Vagina (tissue), 2 donors: ENCODE measurements around the gene CRAMP1. TPM values are rescaled to one million over a fixed set of nuclear protein-coding genes. Genes with fewer than 3 reads are reported as not detected.

Source experiments
- DNase-seq, 2 donors: peaks; one replicate each; pipeline ENCODE4 v3.0.0-alpha.2; 2017; ENCODE audit errors: extremely low spot score in 2 of 2
- H3K27ac ChIP-seq: fragments of 200-600 bp; sonication (generic); one replicate; pipeline ENCODE4 v1.5.1; 2019
- H3K27me3 ChIP-seq: fragments of 200-600 bp; sonication (generic); one replicate; pipeline ENCODE4 v1.5.1; 2019
- H3K36me3 ChIP-seq, 2 donors: fragments of 200-600 bp; sonication (generic); one replicate each; pipeline ENCODE4 v1.5.1; 2017 to 2019
- H3K4me1 ChIP-seq: fragments of 200-600 bp; sonication (generic); one replicate; pipeline ENCODE4 v1.5.1; 2019
- H3K4me3 ChIP-seq, 2 donors: fragments of 200-600 bp; sonication (generic); 1 replicate in 1 of 2; 2 replicates in 1 of 2; pipeline ENCODE4 v1.5.1; 2016 to 2019
- H3K9me3 ChIP-seq: fragments of 200-600 bp; sonication (generic); one replicate; pipeline ENCODE4 v1.5.1; 2019
- POLR2A ChIP-seq, 2 donors: fragments of 450-650 bp; IDR thresholded peaks; one replicate each; pipeline ENCODE4 v1.6.1; 2017; ENCODE audit warnings: antibody characterized with exemption in 2 of 2, mild to moderate bottlenecking in 2 of 2, moderate library complexity in 2 of 2
- POLR2AphosphoS5 ChIP-seq, 2 donors: sonication (generic); formaldehyde crosslinking; IDR thresholded peaks; one replicate each; pipeline ENCODE4 v1.9.0; 2017; ENCODE audit warnings: antibody characterized with exemption in 2 of 2, mild to moderate bottlenecking in 2 of 2, low read depth in 1 of 2; ENCODE audit not compliant: insufficient read depth in 1 of 2
- intact Hi-C: fragments of 100-400 bp; cut with DNase I; formaldehyde crosslinking; loops from one replicate; pipeline ENCODE4 v1.15.1; 2023
- total RNA-seq: library from RNA; depleted of rRNA; stranded (reverse); fragments of >200 nt; gene quantifications from one replicate; pipeline ENCODE4 v1.2.3, GENCODE V29; 2016
- TF ChIP-seq, protein P1 (sequence below), 3 experiments: fragments of 450-650 bp in 2 of 3; fragments of 200-600 bp in 1 of 3; sonication (generic) in 1 of 3; IDR thresholded peaks; one replicate each; pipeline ENCODE4 v1.5.1; 2017 to 2019; ENCODE audit warnings: antibody characterized with exemption in 3 of 3, mild to moderate bottlenecking in 2 of 3, moderate library complexity in 2 of 3

CRAMP1 gene
- total RNA-seq, 1 donor from 2014 or later, result 13.8 TPM

DNA sequence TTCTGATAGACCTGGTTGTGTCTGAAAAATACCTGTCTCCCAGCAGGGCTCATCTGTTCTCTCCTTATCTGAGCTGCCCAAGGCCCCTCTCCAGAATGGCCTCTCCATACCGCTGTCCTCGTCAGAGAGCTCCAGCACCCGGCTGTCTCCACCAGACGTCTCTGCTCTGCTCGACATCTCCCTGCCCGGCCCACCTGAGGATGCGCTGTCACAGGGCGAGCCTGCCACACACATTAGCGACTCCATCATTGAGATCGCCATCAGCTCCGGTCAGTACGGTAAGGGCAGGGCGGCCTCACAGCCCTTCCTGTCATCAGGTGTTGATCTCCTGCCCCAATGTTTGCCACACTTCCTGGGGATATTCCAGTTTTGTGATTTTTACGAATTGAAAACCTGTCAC lies 55.8 kb downstream of the CRAMP1 start:
- no peak overlapping the region for H3K27ac ChIP-seq
- peaks cover 0 to 98% of the 10 kb centered on the region in 2 donors for H3K36me3 ChIP-seq
- H3K9me3 ChIP-seq, result no peaks in the 10 kb centered on the region
- TF ChIP-seq, protein P1, sequence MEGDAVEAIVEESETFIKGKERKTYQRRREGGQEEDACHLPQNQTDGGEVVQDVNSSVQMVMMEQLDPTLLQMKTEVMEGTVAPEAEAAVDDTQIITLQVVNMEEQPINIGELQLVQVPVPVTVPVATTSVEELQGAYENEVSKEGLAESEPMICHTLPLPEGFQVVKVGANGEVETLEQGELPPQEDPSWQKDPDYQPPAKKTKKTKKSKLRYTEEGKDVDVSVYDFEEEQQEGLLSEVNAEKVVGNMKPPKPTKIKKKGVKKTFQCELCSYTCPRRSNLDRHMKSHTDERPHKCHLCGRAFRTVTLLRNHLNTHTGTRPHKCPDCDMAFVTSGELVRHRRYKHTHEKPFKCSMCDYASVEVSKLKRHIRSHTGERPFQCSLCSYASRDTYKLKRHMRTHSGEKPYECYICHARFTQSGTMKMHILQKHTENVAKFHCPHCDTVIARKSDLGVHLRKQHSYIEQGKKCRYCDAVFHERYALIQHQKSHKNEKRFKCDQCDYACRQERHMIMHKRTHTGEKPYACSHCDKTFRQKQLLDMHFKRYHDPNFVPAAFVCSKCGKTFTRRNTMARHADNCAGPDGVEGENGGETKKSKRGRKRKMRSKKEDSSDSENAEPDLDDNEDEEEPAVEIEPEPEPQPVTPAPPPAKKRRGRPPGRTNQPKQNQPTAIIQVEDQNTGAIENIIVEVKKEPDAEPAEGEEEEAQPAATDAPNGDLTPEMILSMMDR (IDR thresholded peaks at IDR 0.05), result no peak
- TF ChIP-seq POLR2AphosphoS5 (IDR thresholded peaks at IDR 0.05; ENCODE audit: insufficient read depth in 1 of 2, low read depth in 1 of 2) (no peak), POLR2A (IDR thresholded peaks at IDR 0.05) (no peak)
- no peaks in the 10 kb centered on the region for H3K4me1 ChIP-seq
- intact Hi-C loops, result no loop called here
- no peak overlapping the region for H3K4me3 ChIP-seq
- DNase-seq, result no peak
- no peaks in the 10 kb centered on the region for H3K27me3 ChIP-seq

DNA sequence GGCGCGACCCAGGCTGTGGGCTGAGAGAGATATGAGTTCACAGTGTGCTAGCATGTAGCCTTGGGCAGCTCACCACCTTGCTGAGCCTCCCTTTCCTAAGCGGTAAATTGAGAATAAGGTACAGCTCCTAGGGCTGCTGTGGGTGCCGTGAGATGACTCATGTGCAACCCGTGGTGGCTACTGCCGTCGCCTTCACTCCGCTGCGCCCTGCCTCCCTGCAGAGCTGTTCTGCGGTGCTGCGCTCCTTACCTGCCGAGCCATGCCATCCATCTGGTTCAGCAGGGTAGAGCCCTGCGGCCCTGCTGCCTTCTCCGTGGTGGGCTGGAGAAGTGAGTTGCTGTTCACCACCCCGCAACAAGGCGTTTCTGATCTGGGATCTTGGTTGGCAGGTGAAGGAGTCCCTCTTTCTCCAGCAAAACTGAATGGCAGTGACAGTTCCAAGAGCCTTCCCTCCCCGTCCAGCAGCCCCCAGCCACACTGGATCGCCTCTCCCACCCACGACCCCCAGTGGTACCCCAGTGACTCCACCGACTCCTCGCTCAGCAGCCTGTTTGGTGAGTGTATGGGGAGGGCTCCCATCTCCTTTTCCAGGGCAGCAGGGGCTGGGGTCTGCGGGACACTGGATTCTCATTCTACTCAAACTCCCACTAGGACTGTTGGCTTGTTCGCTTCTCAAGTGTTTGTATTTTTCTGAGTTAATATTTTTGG lies 56.6 kb downstream of the CRAMP1 start:
- no peak for DNase-seq
- H3K27ac ChIP-seq, result no peak overlapping the region
- H3K36me3 ChIP-seq, result peaks cover 0 to 90% of the 10 kb centered on the region in 2 donors
- TF ChIP-seq, protein P1 (IDR thresholded peaks at IDR 0.05), result no peak
- TF ChIP-seq POLR2A (IDR thresholded peaks at IDR 0.05) (no peak), POLR2AphosphoS5 (IDR thresholded peaks at IDR 0.05; ENCODE audit: insufficient read depth in 1 of 2, low read depth in 1 of 2) (no peak)
- no peaks in the 10 kb centered on the region for H3K9me3 ChIP-seq
- no peak overlapping the region for H3K4me3 ChIP-seq
- H3K4me1 ChIP-seq, result no peaks in the 10 kb centered on the region
- intact Hi-C loops, result no loop called here
- H3K27me3 ChIP-seq, result no peaks in the 10 kb centered on the region

DNA sequence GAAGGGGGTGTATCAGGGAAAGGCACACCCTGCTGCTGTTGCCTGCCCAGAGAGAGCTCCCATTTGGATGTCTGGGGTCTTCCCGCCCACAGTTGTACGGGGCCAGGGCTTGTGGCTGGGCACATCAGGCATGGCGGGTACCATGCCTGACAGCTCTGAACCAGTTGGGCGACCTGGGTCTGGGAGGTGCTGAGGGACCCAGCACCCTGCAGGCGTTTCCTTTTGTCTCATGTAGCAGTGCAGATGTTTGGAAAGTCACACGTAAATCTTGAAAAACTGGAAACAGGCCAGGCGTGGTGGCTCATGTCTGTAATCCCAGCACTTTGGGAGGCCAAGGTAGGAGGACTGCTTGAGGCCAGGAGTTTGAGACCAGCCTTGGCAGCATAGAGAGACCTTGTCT lies 57.5 kb downstream of the CRAMP1 start:
- TF ChIP-seq, protein P1 (IDR thresholded peaks at IDR 0.05), result no peak
- TF ChIP-seq POLR2A (IDR thresholded peaks at IDR 0.05) (no peak), POLR2AphosphoS5 (IDR thresholded peaks at IDR 0.05; ENCODE audit: insufficient read depth in 1 of 2, low read depth in 1 of 2) (no peak)
- no peak for DNase-seq
- no peak overlapping the region for H3K4me3 ChIP-seq
- no peaks in the 10 kb centered on the region for H3K4me1 ChIP-seq
- H3K27ac ChIP-seq, result no peak overlapping the region
- H3K27me3 ChIP-seq, result no peaks in the 10 kb centered on the region
- peaks cover 0 to 88% of the 10 kb centered on the region in 2 donors for H3K36me3 ChIP-seq
- intact Hi-C loops, result no loop called here
- H3K9me3 ChIP-seq, result no peaks in the 10 kb centered on the region

DNA sequence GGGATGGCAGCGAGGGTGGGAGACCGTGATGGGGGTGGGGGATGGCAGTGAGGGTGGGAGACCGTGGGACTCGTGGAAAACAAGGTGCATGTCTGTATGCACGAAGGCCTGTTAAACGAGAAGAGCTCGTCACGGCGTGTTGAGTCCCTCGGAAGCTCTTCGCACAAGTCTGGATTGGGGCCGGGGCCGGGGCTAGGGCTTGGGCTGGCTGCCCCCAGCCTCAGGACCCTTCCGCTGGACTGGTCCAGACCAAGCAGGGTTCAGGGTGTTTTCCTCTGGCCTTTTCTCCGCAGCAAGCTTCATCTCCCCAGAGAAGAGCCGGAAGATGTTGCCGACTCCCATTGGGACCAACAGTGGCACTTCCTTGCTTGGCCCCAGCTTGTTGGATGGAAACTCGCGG lies 58.2 kb downstream of the CRAMP1 start:
- no peak overlapping the region for H3K4me3 ChIP-seq
- H3K27me3 ChIP-seq, result no peaks in the 10 kb centered on the region
- no peak for DNase-seq
- H3K27ac ChIP-seq, result no peak overlapping the region
- H3K9me3 ChIP-seq, result no peaks in the 10 kb centered on the region
- peaks cover 0 to 88% of the 10 kb centered on the region in 2 donors for H3K36me3 ChIP-seq
- no peak for TF ChIP-seq POLR2A (IDR thresholded peaks at IDR 0.05)
- TF ChIP-seq POLR2AphosphoS5 (IDR thresholded peaks at IDR 0.05; ENCODE audit: insufficient read depth in 1 of 2, low read depth in 1 of 2), result no peak
- TF ChIP-seq, protein P1 (IDR thresholded peaks at IDR 0.05), result no peak
- H3K4me1 ChIP-seq, result no peaks in the 10 kb centered on the region
- intact Hi-C loops, result no loop called here

DNA sequence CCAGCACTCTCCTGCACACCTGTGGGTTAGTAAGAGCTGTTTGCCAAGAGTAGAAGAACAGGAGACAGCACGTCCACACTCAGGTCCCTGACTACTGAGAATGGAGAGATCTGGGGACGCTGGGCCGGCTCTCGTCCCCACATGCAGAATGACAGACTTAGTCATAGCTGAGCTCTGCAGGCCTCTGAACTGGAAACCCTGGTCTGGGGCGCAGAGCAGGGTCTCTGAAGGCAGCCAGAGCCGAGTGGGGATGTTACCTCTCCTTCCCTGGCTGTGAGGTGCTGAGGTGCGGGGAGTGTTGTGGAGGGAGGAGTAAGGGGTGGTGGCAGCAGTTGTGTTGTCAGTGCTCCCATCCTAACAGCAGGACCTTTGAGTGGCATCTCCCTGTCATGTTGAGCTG lies 58.7 kb downstream of the CRAMP1 start:
- H3K27ac ChIP-seq, result no peak overlapping the region
- intact Hi-C loops, result no loop called here
- peaks cover 0 to 84% of the 10 kb centered on the region in 2 donors for H3K36me3 ChIP-seq
- no peak overlapping the region for H3K4me3 ChIP-seq
- no peaks in the 10 kb centered on the region for H3K27me3 ChIP-seq
- H3K9me3 ChIP-seq, result no peaks in the 10 kb centered on the region
- DNase-seq, result no peak
- no peak for TF ChIP-seq POLR2A (IDR thresholded peaks at IDR 0.05)
- TF ChIP-seq, protein P1 (IDR thresholded peaks at IDR 0.05), result no peak
- TF ChIP-seq POLR2AphosphoS5 (IDR thresholded peaks at IDR 0.05; ENCODE audit: insufficient read depth in 1 of 2, low read depth in 1 of 2), result no peak
- H3K4me1 ChIP-seq, result no peaks in the 10 kb centered on the region
